ENCODE results near the gene HEYL. TPM values are rescaled to one million over a fixed set of nuclear protein-coding genes. Genes with fewer than 3 reads are reported as not detected.

The HEYL gene
- total RNA-seq, 4 donors from 2014 or later: 11.4 to 19.2 (median 14.3) TPM

DNA sequence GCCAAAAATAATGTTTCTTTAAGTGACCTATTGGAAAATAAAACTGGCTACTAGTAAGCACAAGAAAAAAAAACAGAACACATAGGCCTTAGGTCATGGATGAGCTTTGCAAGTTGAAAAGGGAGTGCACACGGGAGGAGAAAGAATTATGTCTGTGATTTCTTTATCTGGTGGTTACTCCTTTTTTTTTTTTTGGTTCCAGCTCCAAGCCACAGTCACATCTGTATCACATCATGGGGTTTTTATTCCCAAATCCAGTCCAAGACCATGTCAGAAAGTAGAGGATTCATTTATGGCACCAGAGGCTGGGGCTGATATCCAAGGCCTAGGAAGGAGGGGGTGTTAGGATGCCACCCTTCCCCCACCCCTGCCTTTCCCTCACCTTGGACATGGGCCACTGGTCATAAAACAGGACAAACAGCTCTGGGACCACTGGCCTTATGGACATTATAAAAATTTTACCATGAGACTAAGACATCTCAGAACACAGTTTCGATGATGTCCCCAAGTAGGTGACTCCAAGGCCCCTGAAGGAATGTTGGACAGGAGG, 10.3 kb upstream of the HEYL start:
- no peak overlapping the region for H3K4me3 ChIP-seq
- H3K27me3 ChIP-seq: no peaks in the 10 kb centered on the region
- peak overlapping the region in 1 of 4 donors; percentile 30 for H3K27ac ChIP-seq
- H3K4me1 ChIP-seq: peaks cover 0 to 52% (median 14%) of the 10 kb centered on the region in 4 donors
- no peak for DNase-seq (ENCODE audit: low spot score in 2 of 2)
- 67 to 78% methylated on average over 2 of the region's 2 CpGs for WGBS, 2 donors
- no peaks in the 10 kb centered on the region for H3K9me3 ChIP-seq
- TF ChIP-seq, protein P1, sequence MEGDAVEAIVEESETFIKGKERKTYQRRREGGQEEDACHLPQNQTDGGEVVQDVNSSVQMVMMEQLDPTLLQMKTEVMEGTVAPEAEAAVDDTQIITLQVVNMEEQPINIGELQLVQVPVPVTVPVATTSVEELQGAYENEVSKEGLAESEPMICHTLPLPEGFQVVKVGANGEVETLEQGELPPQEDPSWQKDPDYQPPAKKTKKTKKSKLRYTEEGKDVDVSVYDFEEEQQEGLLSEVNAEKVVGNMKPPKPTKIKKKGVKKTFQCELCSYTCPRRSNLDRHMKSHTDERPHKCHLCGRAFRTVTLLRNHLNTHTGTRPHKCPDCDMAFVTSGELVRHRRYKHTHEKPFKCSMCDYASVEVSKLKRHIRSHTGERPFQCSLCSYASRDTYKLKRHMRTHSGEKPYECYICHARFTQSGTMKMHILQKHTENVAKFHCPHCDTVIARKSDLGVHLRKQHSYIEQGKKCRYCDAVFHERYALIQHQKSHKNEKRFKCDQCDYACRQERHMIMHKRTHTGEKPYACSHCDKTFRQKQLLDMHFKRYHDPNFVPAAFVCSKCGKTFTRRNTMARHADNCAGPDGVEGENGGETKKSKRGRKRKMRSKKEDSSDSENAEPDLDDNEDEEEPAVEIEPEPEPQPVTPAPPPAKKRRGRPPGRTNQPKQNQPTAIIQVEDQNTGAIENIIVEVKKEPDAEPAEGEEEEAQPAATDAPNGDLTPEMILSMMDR (IDR thresholded peaks at IDR 0.05): no peak
- peak in 1 of 2 donors; percentile 6 for TF ChIP-seq EP300 (IDR thresholded peaks at IDR 0.05)
- no peaks in the 10 kb centered on the region for H3K36me3 ChIP-seq

DNA sequence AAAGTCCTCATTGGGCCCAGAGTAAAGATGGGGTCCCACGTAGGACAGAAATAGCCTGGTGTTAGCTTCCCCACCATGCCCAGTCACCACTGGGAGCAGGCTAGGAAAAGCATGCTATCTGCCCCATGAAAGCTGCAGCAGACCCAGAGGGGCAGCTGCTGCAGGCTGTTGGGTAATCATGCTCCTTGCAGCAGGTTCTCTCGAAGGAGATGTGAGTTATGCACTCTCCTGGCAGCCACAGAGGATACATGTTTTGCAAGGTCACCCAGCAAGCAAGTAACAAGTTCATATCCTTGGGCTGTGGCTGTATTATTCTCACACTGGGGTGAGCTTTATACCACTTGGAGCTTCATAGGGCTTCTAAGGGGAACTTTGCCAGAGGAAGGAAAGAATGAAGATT, 9.1 kb upstream of the HEYL start:
- Histone ChIP-seq H3K9me3 (no peaks in the 10 kb centered on the region), H3K4me1 (peaks cover 0 to 45% (median 10%) of the 10 kb centered on the region in 4 donors), H3K27me3 (no peaks in the 10 kb centered on the region), H3K27ac (peak overlapping the region in 2 of 4 donors; percentile 12 to 84), H3K36me3 (no peaks in the 10 kb centered on the region), H3K4me3 (no peak overlapping the region)
- WGBS, 2 donors: 67 to 81% methylated on average over 2 of the region's 2 CpGs
- DNase-seq (ENCODE audit: low spot score in 2 of 2): no peak
- TF ChIP-seq, protein P1 (IDR thresholded peaks at IDR 0.05): no peak
- TF ChIP-seq EP300 (IDR thresholded peaks at IDR 0.05) (no peak), POLR2A (IDR thresholded peaks at IDR 0.05) (no peak)

DNA sequence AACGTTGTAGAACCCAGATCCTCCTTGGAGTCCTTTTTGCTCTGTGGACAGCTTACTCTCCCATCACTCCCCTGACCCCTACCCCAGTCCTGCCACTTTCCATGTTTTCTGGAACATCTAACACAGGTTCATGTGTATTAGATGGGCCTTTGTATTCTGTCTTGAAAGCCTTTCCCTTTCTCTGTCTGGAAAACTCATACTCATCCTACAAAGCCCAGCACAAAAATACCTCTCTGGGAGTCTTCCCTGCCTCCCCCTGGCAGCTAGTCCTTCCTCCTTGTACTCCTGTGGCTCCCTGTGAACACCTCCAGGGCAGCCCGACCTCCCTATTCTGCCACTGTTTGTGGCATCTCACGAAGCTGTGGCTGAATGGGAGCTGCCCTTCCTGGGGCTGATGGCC, 7.8 kb upstream of the HEYL start:
- Histone ChIP-seq H3K4me1 (peaks cover 0 to 32% (median 10%) of the 10 kb centered on the region in 4 donors), H3K27ac (peak overlapping the region; percentile 47 to 85 (median 72))
- WGBS, 2 donors: 84 to 93% methylated on average over 3 of the region's 3 CpGs

DNA sequence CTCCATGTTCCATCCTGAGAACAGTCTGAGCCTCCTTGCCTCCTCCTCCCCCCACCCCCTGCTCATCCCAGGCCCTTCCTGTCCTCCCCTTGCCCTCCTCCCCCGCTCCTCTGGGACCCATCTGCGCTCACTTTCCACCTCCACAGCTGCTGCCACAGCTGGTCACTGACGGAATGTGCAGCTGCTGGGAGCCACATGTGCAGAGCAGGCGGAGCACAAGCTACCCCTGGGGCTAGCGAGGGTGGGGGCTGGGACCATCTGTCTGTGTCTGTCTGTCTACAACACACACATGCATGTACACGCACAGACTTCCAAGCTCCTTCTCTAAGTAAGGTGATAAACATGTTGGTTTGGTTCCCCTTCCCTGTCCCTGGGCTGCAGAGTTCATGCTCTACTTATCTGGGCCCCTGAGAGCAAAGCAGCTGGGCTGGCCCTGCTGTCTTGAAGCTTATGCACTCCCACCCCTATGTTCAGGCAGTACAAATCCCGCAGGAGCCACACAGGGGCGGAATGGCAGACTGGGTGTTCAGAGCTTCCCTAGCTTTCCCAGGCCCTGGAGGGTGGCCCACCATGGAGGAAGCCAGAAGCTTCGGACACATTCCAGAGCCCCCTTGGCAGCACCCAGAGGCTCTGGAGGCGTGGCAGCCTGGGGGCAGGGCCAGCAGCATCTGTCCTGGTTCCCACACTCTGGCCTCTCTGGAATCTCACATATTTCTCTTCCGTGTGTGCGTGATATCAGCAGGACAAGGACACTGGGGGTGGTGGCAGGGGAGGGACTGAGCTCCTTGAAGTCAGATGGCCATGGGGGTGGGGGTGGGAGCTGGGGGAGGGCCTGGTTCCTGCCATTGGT, 7.0 kb upstream of the HEYL start:
- DNase-seq (ENCODE audit: low spot score in 2 of 2): peak; percentile 65 to 68
- no peaks in the 10 kb centered on the region for H3K36me3 ChIP-seq
- 32 to 39% methylated on average over 12 of the region's 12 CpGs for WGBS, 2 donors

More for the DNA sequence above, 7.8 kb upstream of the HEYL start:
- DNase-seq (ENCODE audit: low spot score in 2 of 2): no peak
- Histone ChIP-seq H3K4me3 (no peak overlapping the region), H3K36me3 (no peaks in the 10 kb centered on the region), H3K27me3 (no peaks in the 10 kb centered on the region), H3K9me3 (no peaks in the 10 kb centered on the region)
- TF ChIP-seq, protein P1 (IDR thresholded peaks at IDR 0.05): no peak
- TF ChIP-seq POLR2A (IDR thresholded peaks at IDR 0.05) (no peak), EP300 (IDR thresholded peaks at IDR 0.05) (no peak)

More for the DNA sequence above, 7.0 kb upstream of the HEYL start:
- H3K4me1 ChIP-seq: peaks cover 0 to 31% (median 10%) of the 10 kb centered on the region in 4 donors
- H3K4me3 ChIP-seq: no peak overlapping the region
- no peaks in the 10 kb centered on the region for H3K27me3 ChIP-seq
- TF ChIP-seq, protein P1 (IDR thresholded peaks at IDR 0.05): peak in 1 of 5 experiments; percentile 15
- TF ChIP-seq POLR2A (IDR thresholded peaks at IDR 0.05) (no peak), EP300 (IDR thresholded peaks at IDR 0.05) (peak in 1 of 2 donors; percentile 83)
- peak overlapping the region; percentile 47 to 85 (median 72) for H3K27ac ChIP-seq
- H3K9me3 ChIP-seq: no peaks in the 10 kb centered on the region

All from tibial nerve (tissue), 4 donors.